HepG2 (cell line): Measurements from ENCODE around the gene CACNA1H. TPM values are rescaled to one million over a fixed set of nuclear protein-coding genes. Genes with fewer than 3 reads are reported as not detected.
"Not testable (repeated sequence)": the region's sequence is repeated elsewhere in the genome, so short reads cannot be mapped to it uniquely, and the experiment has no call there.

Experiments
- ATAC-seq: fragments of 200-7000 bp; cut with Tn5 transposase; 3 replicates; pipeline ENCODE4 v1.9.1; 2020; ENCODE audit warnings: mild to moderate bottlenecking, moderate library complexity
- BruUV-seq: library from RNA; stranded (reverse); fragments of 400-500 nt; replicated peaks from 2 replicates; lab custom pipeline; 2021; lab: Mats Ljungman, UMichigan
- CTCF ChIA-PET: fragments of 300-600 bp; formaldehyde crosslinking; extraction: SDS; loops from one replicate; lab custom pipeline; 2021; ENCODE audit warnings: low total read pairs, inconsistent platforms, low intra/inter-chr PET ratio; lab: Yijun Ruan, JAX
- POLR2A ChIA-PET: fragments of 350-600 bp; sonication (Branson Sonifier 250); formaldehyde crosslinking; loops from one replicate; lab custom pipeline; 2020; ENCODE audit warnings: antibody characterized with exemption, inconsistent platforms; lab: Yijun Ruan, JAX
- DNase-seq: peaks from one replicate; pipeline ENCODE4 v3.0.0-alpha.2; 2015; ENCODE audit warnings: low spot score
- FAIRE-seq: peaks from 3 replicates; lab custom pipeline; 2011; peaks lifted over from hg19 to GRCh38; lab: Jason Lieb, UNC
- H2AFZ ChIP-seq: one replicate; pipeline ENCODE4 v1.6.1; 2011; ENCODE audit warnings: low read length, inconsistent platforms
- H3K27ac ChIP-seq: fragments of 300-600 bp; 3 replicates; pipeline ENCODE4 v1.8.0; 2011; ENCODE audit warnings: mixed run types, mild to moderate bottlenecking, mixed read lengths, low read length, inconsistent platforms; ENCODE audit not compliant: insufficient read depth; ENCODE audit errors: extremely low read length
- H3K27me3 ChIP-seq, 2 experiments: fragments of 200-600 bp in 1 of 2; 2 replicates in 1 of 2; 3 replicates in 1 of 2; pipeline versions ENCODE4 v1.6.0 to v1.8.0; 2011; ENCODE audit warnings: low read length in 2 of 2, mild to moderate bottlenecking in 2 of 2, moderate library complexity in 2 of 2, inconsistent platforms in 1 of 2; ENCODE audit not compliant: insufficient read depth in 2 of 2, control insufficient read depth in 1 of 2
- H3K36me3 ChIP-seq, 2 experiments: fragments of 200-600 bp in 1 of 2; replicated peaks in 1 of 2; 2 replicates in 1 of 2; 3 replicates in 1 of 2; pipeline versions ENCODE4 v1.5.1 to v1.8.0; 2011; ENCODE audit warnings: low read length in 2 of 2, inconsistent platforms in 1 of 2; ENCODE audit not compliant: insufficient read depth in 2 of 2, control insufficient read depth in 1 of 2
- H3K4me1 ChIP-seq: 2 replicates; pipeline ENCODE4 v1.5.1; 2012; ENCODE audit warnings: low read length, inconsistent platforms; ENCODE audit not compliant: insufficient read depth
- H3K4me2 ChIP-seq: 2 replicates; pipeline ENCODE4 v1.6.0; 2011; ENCODE audit warnings: low read depth, low read length, inconsistent platforms
- H3K4me3 ChIP-seq, 3 experiments: fragments of 200-600 bp in 1 of 3; sonication (generic), shearing (Covaris generic) in 1 of 3; replicated peaks in 1 of 3; 2 replicates each; pipeline ENCODE4 v1.5.1; 2011 to 2016; ENCODE audit warnings: low read length in 3 of 3, inconsistent platforms in 2 of 3, low read depth in 2 of 3, mild to moderate bottlenecking in 2 of 3, control low read depth in 1 of 3, mixed read lengths in 1 of 3; ENCODE audit not compliant: insufficient read depth in 1 of 3
- H3K79me2 ChIP-seq: one replicate; pipeline ENCODE4 v1.6.1; 2011; ENCODE audit warnings: low read length, inconsistent platforms; ENCODE audit not compliant: insufficient read depth
- H3K9ac ChIP-seq: 2 replicates; pipeline ENCODE4 v1.6.0; 2011; ENCODE audit warnings: mild to moderate bottlenecking, low read depth, low read length, inconsistent platforms; ENCODE audit not compliant: insufficient read depth
- H3K9me3 ChIP-seq: 2 replicates; pipeline ENCODE4 v1.5.1; 2012; ENCODE audit warnings: mild to moderate bottlenecking, low read length
- H4K20me1 ChIP-seq: 2 replicates; pipeline ENCODE4 v1.6.0; 2011; ENCODE audit warnings: inconsistent platforms, mild to moderate bottlenecking, low read length, moderate library complexity; ENCODE audit not compliant: insufficient read depth
- MAFK ChIP-seq, 2 experiments: IDR thresholded peaks in 1 of 2; conservative IDR thresholded peaks in 1 of 2; 2 replicates each; pipeline ENCODE4 v1.6.1; 2011; ENCODE audit warnings: improper control_type of control experiment in 2 of 2, low read length in 2 of 2
- NFE2L2 ChIP-seq: fragments of 150-350 bp; IDR thresholded peaks from 2 replicates; pipeline ENCODE4 v1.6.1; 2014; ENCODE audit warnings: low read length
- ZNF687 ChIP-seq: sonication (generic); formaldehyde crosslinking; IDR thresholded peaks from 2 replicates; pipeline ENCODE4 v1.5.1; 2020; ENCODE audit warnings: mild to moderate bottlenecking, missing genetic modification reagents, moderate library complexity
- WGBS: methylation state at CpG from one replicate; pipeline ENCODE4 v1.1.6; 2017; ENCODE audit warnings: low lambda C conversion rate; 5-methylcytosine and 5-hydroxymethylcytosine counted together
- in situ Hi-C: cut with HindIII; loops from 2 replicates; pipeline ENCODE4 v1.10.0; 2017; ENCODE audit warnings: low pct_unique_long_range_greater_than_20kb; ENCODE audit not compliant: extremely low pct_ligation_motif_present
- intact Hi-C: fragments of 100-400 bp; cut with micrococcal nuclease; formaldehyde crosslinking; loops from one replicate; pipeline ENCODE4 v1.10.0; 2022; ENCODE audit not compliant: unreplicated experiment
- polyA plus RNA-seq, 8 experiments: library from polyadenylated mRNA; depleted of rRNA in 3 of 8; stranded (reverse) in 7 of 8; unstranded in 1 of 8; fragments of >200 nt; fragmentation: Illumina TruSeq in 4 of 8; extraction: Trizol in 4 of 8; gene quantifications; 2 replicates each; pipeline versions ENCODE4 v1.2.1 to v1.2.3, GENCODE V29; 2011 to 2016; ENCODE audit warnings: low read depth in 4 of 8, missing spikeins in 1 of 8, mixed read lengths in 1 of 8; ENCODE audit not compliant: insufficient read depth in 1 of 8
- total RNA-seq, 5 experiments: library from RNA; depleted of rRNA; stranded (reverse); fragments of >200 nt; fragmentation: Illumina TruSeq; extraction: Trizol; gene quantifications; 2 replicates each; pipeline ENCODE4 v1.2.3, GENCODE V29; 2016; ENCODE audit warnings: low read depth in 1 of 5

Gene CACNA1H
- total and polyA plus RNA-seq, 2 of the 13 experiments (the other 11 are each of a cell fraction or from before 2014, with no cell fraction given) = 0.40 to 1.8 TPM

- H3K36me3 ChIP-seq, H3K9ac ChIP-seq, DNase-seq, H3K79me2 ChIP-seq, H3K4me3 ChIP-seq, FAIRE-seq, intact Hi-C loops, H3K4me2 ChIP-seq, BruUV-seq, in situ Hi-C loops, H3K9me3 ChIP-seq, H4K20me1 ChIP-seq, CTCF ChIA-PET, H3K27ac ChIP-seq, POLR2A ChIA-PET, H2AFZ ChIP-seq: not testable (repeated sequence)
- ATAC-seq = peak; percentile 9; the same call in 2 of the 3 replicates
- TF ChIP-seq ZNF687 (peak; percentile 5; the same call in 1 of the 2 replicates), MAFK (conservative IDR thresholded peaks at IDR 0.05 in 1 of 2, IDR thresholded peaks at IDR 0.05 in 1 of 2; ENCODE audit: low read length in 2 of 2) (peak; percentile 27 to 60; a peak in 3 of 4 replicates), NFE2L2 (0 out of 2 replicates have a peak, but pooled peaks have one; percentile 23)
- H3K27me3 ChIP-seq = peaks cover 10 to 44% of the 10 kb centered on the region in 2 experiments; a peak in 4 of 5 replicates
- H3K4me1 ChIP-seq = peaks cover 10% of the 10 kb centered on the region
- 22% methylated on average over 9 of the region's 24 CpGs for WGBS
Observed at GRCh38 chr16:1225728-1226311, 72.9 kb downstream of the CACNA1H start.

DNA sequence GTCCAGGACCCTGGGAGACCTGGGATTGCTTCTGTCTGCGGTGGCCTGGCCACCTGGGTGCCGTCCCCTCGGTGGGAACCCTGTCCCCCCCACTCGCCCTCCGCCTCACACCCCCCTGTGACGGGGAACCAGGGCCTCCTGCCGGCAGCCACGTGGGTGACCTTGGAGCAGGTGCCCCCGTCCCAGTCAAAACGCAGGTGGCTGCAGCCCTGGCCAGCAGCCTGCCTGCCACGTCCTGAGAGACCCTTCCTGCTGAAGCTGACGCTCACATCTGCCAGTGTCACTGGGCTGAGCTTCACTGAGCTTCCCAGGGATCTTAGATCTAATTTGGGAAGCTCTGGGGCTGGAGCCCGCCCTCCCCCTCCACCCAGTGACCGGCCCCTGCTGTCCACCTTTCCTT lies 73.8 kb downstream of the CACNA1H start:
- FAIRE-seq, ATAC-seq, H2AFZ ChIP-seq, H3K4me2 ChIP-seq, intact Hi-C loops, H3K9me3 ChIP-seq, in situ Hi-C loops, H3K4me3 ChIP-seq, BruUV-seq, POLR2A ChIA-PET, H4K20me1 ChIP-seq, H3K36me3 ChIP-seq, H3K79me2 ChIP-seq, CTCF ChIA-PET, H3K27ac ChIP-seq, H3K9ac ChIP-seq, DNase-seq: not testable (repeated sequence)
- Histone ChIP-seq H3K4me1 (peaks cover 10% of the 10 kb centered on the region), H3K27me3 (peaks cover 10 to 41% of the 10 kb centered on the region in 2 experiments; a peak in 4 of 5 replicates)
- no CpG with 5 or more reads among the region's 14 CpGs for WGBS

DNA sequence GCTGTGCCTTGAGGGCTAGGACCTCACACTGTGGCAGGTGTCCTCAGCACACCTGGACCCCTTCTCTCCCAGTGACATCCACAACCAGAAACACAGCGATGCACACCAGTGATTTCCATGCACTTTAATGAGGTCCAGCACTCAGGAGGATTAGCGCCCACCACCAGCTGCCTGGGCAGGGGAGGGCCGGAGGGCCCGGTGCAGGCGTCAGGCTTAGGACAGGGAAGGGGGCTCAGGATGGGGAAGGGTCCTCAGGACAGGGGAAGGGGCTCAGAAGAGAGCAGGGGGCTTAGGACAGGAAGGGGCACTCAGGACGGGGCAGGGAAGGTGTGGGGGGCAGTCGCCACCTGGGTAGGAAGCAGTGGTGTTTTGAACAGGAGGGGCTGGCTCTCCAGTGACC lies 75.3 kb downstream of the CACNA1H start:
- in situ Hi-C loops, BruUV-seq, H4K20me1 ChIP-seq, DNase-seq, H3K79me2 ChIP-seq, H3K4me2 ChIP-seq, H3K9ac ChIP-seq, FAIRE-seq, H2AFZ ChIP-seq, H3K36me3 ChIP-seq, H3K4me3 ChIP-seq, intact Hi-C loops, POLR2A ChIA-PET, ATAC-seq, CTCF ChIA-PET, H3K27ac ChIP-seq, H3K9me3 ChIP-seq: not testable (repeated sequence)
- 32% methylated on average over 5 of the region's 7 CpGs for WGBS
- H3K27me3 ChIP-seq = peaks cover 10 to 25% of the 10 kb centered on the region in 2 experiments; a peak in 4 of 5 replicates
- peaks cover 10% of the 10 kb centered on the region for H3K4me1 ChIP-seq
